ENCODE results near the gene PCDH20.

GRCh38 chr13:61415749-61416148 lies at the start of gene PCDH20:
- no peak for TF ChIP-seq CBX5 (IDR thresholded peaks at IDR 0.05; ENCODE audit: low read depth)
- no peak for TF ChIP-seq CTCF (IDR thresholded peaks at IDR 0.05 in 2 of 3, conservative IDR thresholded peaks at IDR 0.05 in 1 of 3; ENCODE audit: control insufficient read depth in 2 of 3, extremely low read depth in 1 of 3, insufficient read depth in 1 of 3, low read depth in 3 of 3, low read length in 3 of 3)
- no peak for TF ChIP-seq TAF1 (IDR thresholded peaks at IDR 0.05; ENCODE audit: borderline replicate concordance, low read depth, low read length)
- no peak for TF ChIP-seq YY1 (IDR thresholded peaks at IDR 0.05; ENCODE audit: low read depth, low read length)
- TF ChIP-seq WRNIP1 (IDR thresholded peaks at IDR 0.05; ENCODE audit: borderline replicate concordance, low read depth, low read length) = no peak
- TF ChIP-seq KDM1A (IDR thresholded peaks at IDR 0.05; ENCODE audit: borderline replicate concordance) = no peak
- TF ChIP-seq MXI1 (IDR thresholded peaks at IDR 0.05; ENCODE audit: low read depth, low read length) = no peak
- no peak for TF ChIP-seq EGR1 (IDR thresholded peaks at IDR 0.05; ENCODE audit: borderline replicate concordance in 1 of 2, low read depth in 2 of 2, low read length in 2 of 2)
